ENCODE measurements around the gene RASAL1. TPM values are rescaled to one million over a fixed set of nuclear protein-coding genes. Genes with fewer than 3 reads are reported as not detected.

Gene RASAL1
- total RNA-seq, 2 donors from 2014 or later = 9.0 to 10.2 TPM

DNA sequence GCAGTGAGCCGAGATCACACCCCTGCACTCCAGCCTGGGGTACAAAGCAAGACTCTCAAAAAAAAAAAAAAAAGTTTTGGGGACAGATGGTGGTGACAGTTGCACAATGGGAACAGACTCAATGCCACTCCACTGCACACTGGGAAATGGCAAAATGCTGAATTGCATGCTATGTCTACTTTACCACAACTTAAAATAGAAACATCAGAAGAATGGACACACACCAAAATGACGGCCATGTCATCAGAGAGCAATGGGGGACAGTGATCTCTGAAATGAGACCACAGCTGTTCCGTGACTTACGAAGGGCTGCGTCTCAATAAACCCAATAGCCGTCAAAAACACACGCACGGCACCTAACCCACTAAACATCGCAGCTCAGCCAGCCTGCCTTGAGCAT, 36.0 kb upstream of the RASAL1 start:
- no peak overlapping the region for H3K27ac ChIP-seq
- no peaks in the 10 kb centered on the region for H3K9me3 ChIP-seq
- TF ChIP-seq, protein P1, sequence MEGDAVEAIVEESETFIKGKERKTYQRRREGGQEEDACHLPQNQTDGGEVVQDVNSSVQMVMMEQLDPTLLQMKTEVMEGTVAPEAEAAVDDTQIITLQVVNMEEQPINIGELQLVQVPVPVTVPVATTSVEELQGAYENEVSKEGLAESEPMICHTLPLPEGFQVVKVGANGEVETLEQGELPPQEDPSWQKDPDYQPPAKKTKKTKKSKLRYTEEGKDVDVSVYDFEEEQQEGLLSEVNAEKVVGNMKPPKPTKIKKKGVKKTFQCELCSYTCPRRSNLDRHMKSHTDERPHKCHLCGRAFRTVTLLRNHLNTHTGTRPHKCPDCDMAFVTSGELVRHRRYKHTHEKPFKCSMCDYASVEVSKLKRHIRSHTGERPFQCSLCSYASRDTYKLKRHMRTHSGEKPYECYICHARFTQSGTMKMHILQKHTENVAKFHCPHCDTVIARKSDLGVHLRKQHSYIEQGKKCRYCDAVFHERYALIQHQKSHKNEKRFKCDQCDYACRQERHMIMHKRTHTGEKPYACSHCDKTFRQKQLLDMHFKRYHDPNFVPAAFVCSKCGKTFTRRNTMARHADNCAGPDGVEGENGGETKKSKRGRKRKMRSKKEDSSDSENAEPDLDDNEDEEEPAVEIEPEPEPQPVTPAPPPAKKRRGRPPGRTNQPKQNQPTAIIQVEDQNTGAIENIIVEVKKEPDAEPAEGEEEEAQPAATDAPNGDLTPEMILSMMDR (IDR thresholded peaks at IDR 0.05) = no peak
- no peaks in the 10 kb centered on the region for H3K27me3 ChIP-seq
- H3K36me3 ChIP-seq = peaks cover 24% of the 10 kb centered on the region
- no peaks in the 10 kb centered on the region for H3K4me1 ChIP-seq
- DNase-seq = no peak
- intact Hi-C loops (cut with DNase I) = no loop called here
- H3K4me3 ChIP-seq = no peak overlapping the region
- H3K9ac ChIP-seq (ENCODE audit: low read depth in 2 of 2, low read length in 2 of 2) = no peak overlapping the region

DNA sequence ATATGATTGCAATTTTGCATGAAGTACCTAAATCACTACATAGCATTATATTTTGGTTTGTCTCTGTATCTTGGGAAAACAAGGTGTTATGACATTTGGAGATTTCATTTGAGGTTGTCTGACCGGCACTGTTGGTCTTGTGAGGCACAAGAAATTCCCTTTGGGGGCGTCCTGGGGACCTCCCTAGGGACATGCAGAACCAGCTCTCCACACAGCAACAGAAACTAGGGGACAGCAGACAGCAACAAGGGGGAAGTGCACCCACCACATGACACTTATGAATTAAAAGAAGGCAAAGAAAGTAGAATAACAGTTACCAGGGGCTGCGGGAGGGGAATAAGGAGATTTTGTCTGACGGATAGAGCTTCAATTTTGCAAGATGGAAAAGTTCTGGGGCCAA, 35.4 kb upstream of the RASAL1 start:
- Histone ChIP-seq H3K36me3 (peaks cover 24% of the 10 kb centered on the region), H3K27ac (no peak overlapping the region), H3K4me1 (no peaks in the 10 kb centered on the region), H3K9ac (ENCODE audit: low read depth in 2 of 2, low read length in 2 of 2) (no peak overlapping the region), H3K9me3 (no peaks in the 10 kb centered on the region), H3K27me3 (no peaks in the 10 kb centered on the region), H3K4me3 (no peak overlapping the region)
- intact Hi-C loops (cut with DNase I) = no loop called here
- DNase-seq = no peak
- TF ChIP-seq, protein P1 (IDR thresholded peaks at IDR 0.05) = no peak

DNA sequence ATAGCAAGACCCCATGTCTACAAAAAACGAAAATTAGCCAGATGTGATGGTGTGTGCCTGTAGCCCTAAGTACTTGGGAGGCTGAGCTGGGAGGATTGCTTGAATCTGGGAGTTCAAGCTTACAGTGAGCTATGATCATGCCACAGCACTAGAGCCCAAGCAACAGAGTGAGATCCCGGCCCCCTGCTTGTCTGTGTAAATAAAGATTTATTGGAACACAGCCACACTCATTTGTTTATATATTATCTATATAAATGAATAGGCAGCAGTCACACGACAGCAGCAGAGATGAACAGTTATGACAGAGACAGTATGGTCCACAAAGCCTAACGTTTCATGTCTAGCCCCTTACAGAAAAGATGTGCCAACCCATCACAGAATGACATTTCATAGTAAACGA, 34.9 kb upstream of the RASAL1 start:
- TF ChIP-seq, protein P1 (IDR thresholded peaks at IDR 0.05) = no peak

DNA sequence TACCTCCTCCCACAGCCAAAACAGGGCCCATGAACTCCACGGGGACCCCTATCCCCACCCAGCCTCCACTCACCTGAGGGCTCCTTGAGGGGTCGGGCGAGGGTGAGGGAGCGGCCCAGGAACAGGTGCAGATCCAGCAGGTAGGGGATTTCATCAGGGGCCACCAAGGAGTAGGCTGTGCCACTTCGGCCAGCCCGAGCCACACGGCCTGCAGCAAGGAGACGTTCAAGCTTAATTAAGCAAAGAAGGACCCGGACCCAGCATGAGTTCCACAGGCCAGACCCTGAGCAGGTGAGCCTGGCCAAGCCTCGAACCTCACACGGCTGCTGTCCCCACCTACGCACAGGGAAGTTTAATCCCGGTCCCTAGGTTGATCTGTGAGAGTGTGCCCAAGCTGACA, 34.1 kb upstream of the RASAL1 start:
- Histone ChIP-seq H3K4me1 (no peaks in the 10 kb centered on the region), H3K9ac (ENCODE audit: low read depth in 2 of 2, low read length in 2 of 2) (no peak overlapping the region), H3K4me3 (no peak overlapping the region), H3K27ac (no peak overlapping the region), H3K9me3 (no peaks in the 10 kb centered on the region), H3K27me3 (no peaks in the 10 kb centered on the region), H3K36me3 (peaks cover 24% of the 10 kb centered on the region)
- TF ChIP-seq, protein P1 (IDR thresholded peaks at IDR 0.05) = no peak
- intact Hi-C loops (cut with DNase I) = no loop called here
- DNase-seq = no peak

More for the DNA sequence above, 34.9 kb upstream of the RASAL1 start:
- H3K9ac ChIP-seq (ENCODE audit: low read depth in 2 of 2, low read length in 2 of 2) = no peak overlapping the region
- intact Hi-C loops (cut with DNase I) = no loop called here
- no peaks in the 10 kb centered on the region for H3K27me3 ChIP-seq
- no peak overlapping the region for H3K27ac ChIP-seq
- peaks cover 24% of the 10 kb centered on the region for H3K36me3 ChIP-seq
- H3K4me1 ChIP-seq = no peaks in the 10 kb centered on the region
- H3K9me3 ChIP-seq = no peaks in the 10 kb centered on the region
- no peak for DNase-seq
- no peak overlapping the region for H3K4me3 ChIP-seq

DNA sequence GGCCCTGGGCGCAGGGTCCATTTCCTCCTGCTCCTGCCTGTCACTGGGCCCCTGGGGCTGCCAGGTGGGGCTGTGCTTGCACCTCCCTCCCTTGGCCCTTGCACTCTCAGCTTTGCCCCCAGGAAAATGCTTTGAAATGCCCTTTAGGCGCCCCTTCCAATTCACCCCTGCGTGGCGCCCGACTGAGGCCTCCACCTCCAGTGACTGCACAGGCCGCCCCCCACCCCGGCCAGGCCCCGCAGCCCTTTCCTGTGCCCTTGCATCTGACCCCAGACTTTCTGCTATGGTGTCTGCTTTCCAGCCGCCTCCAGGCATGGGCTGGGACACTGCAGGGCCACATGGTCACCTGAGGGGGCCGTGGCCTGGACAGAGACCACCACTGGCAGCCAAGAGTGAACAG, 32.3 kb upstream of the RASAL1 start:
- DNase-seq = no peak
- intact Hi-C loops (cut with DNase I) = no loop called here
- Histone ChIP-seq H3K9ac (ENCODE audit: low read depth in 2 of 2, low read length in 2 of 2) (no peak overlapping the region), H3K27me3 (no peaks in the 10 kb centered on the region), H3K4me1 (no peaks in the 10 kb centered on the region), H3K36me3 (peaks cover 24% of the 10 kb centered on the region), H3K4me3 (no peak overlapping the region), H3K27ac (no peak overlapping the region), H3K9me3 (no peaks in the 10 kb centered on the region)
- TF ChIP-seq, protein P1 (IDR thresholded peaks at IDR 0.05) = no peak
